WTC11 (cell line): ENCODE measurements around the gene KDM4C. TPM values are rescaled to one million over a fixed set of nuclear protein-coding genes. Genes with fewer than 3 reads are reported as not detected.

Experiments
- ATAC-seq: fragments of 200-7000 bp; cut with Tn5 transposase; 2 replicates; pipeline ENCODE4 v1.10.0; 2021; ENCODE audit warnings: mild to moderate bottlenecking, moderate library complexity
- CTCF ChIA-PET: fragments of 300-600 bp; sonication (Branson Sonifier 250); formaldehyde crosslinking; loops from one replicate; lab custom pipeline; 2021; ENCODE audit warnings: antibody characterized with exemption; lab: Charles Lee
- POLR2A ChIA-PET: fragments of 350-600 bp; sonication (Branson Sonifier 250); formaldehyde crosslinking; loops from one replicate; lab custom pipeline; 2021; ENCODE audit warnings: antibody characterized with exemption; lab: Charles Lee
- DNase-seq: peaks from one replicate; pipeline ENCODE4 v3.0.0; 2021; ENCODE audit warnings: low spot score
- H3K27ac Mint-ChIP-seq: 2 replicates; pipeline ENCODE4 v1.8.0; 2021; ENCODE audit warnings: mixed read lengths
- H3K27me3 Mint-ChIP-seq: 2 replicates; pipeline ENCODE4 v1.8.0; 2021; ENCODE audit warnings: low read depth, mild to moderate bottlenecking, moderate library complexity, mixed read lengths
- H3K36me3 Mint-ChIP-seq: 2 replicates; pipeline ENCODE4 v1.8.0; 2021; ENCODE audit warnings: mixed read lengths
- H3K4me1 Mint-ChIP-seq: 2 replicates; pipeline ENCODE4 v1.8.0; 2022; ENCODE audit warnings: mixed read lengths
- H3K4me3 Mint-ChIP-seq: 2 replicates; pipeline ENCODE4 v1.8.0; 2021; ENCODE audit warnings: mild to moderate bottlenecking, moderate library complexity, mixed read lengths
- H3K9me3 Mint-ChIP-seq: 2 replicates; pipeline ENCODE4 v1.8.0; 2021; ENCODE audit warnings: mixed read lengths
- ATF1 ChIP-seq: sonication (generic); formaldehyde crosslinking; IDR thresholded peaks from 2 replicates; pipeline ENCODE4 v1.8.1; 2023; ENCODE audit warnings: mild to moderate bottlenecking, moderate library complexity, missing genetic modification reagents
- ATF3 ChIP-seq: sonication (generic); formaldehyde crosslinking; conservative IDR thresholded peaks from 2 replicates; pipeline ENCODE4 v1.8.1; 2022; ENCODE audit warnings: mild to moderate bottlenecking, missing genetic modification reagents
- ATF6 ChIP-seq: sonication (generic); formaldehyde crosslinking; IDR thresholded peaks from 2 replicates; pipeline ENCODE4 v1.8.1; 2023; ENCODE audit warnings: mild to moderate bottlenecking, missing genetic modification reagents
- CDX4 ChIP-seq: fragments of 250-450 bp; sonication (Bioruptor Pico); IDR thresholded peaks from 2 replicates; pipeline ENCODE4 v1.9.0; 2021; ENCODE audit warnings: moderate library complexity, mild to moderate bottlenecking, inconsistent platforms, borderline replicate concordance
- E2F4 ChIP-seq: sonication (generic); formaldehyde crosslinking; IDR thresholded peaks from 2 replicates; pipeline ENCODE4 v1.8.1; 2022; ENCODE audit warnings: low read depth, mild to moderate bottlenecking, moderate library complexity, missing genetic modification reagents, borderline replicate concordance
- EMX1 ChIP-seq: fragments of 250-450 bp; sonication (Bioruptor Pico); IDR thresholded peaks from 2 replicates; pipeline ENCODE4 v1.8.0; 2021; ENCODE audit warnings: mild to moderate bottlenecking
- ETV6 ChIP-seq: sonication (generic); formaldehyde crosslinking; IDR thresholded peaks from 2 replicates; pipeline ENCODE4 v1.8.1; 2022; ENCODE audit warnings: mild to moderate bottlenecking, missing genetic modification reagents
- FOXP4 ChIP-seq: sonication (generic); formaldehyde crosslinking; IDR thresholded peaks from 2 replicates; pipeline ENCODE4 v1.8.0; 2022; ENCODE audit warnings: mild to moderate bottlenecking, missing genetic modification reagents
- GRHL2 ChIP-seq: fragments of 250-450 bp; sonication (Bioruptor Pico); IDR thresholded peaks from 2 replicates; pipeline ENCODE4 v1.8.0; 2022; ENCODE audit warnings: mild to moderate bottlenecking, moderate library complexity; ENCODE audit not compliant: insufficient replicate concordance, severe bottlenecking
- NFE2L1 ChIP-seq: sonication (generic); formaldehyde crosslinking; IDR thresholded peaks from 2 replicates; pipeline ENCODE4 v1.8.1; 2023; ENCODE audit warnings: missing genetic modification reagents
- OVOL2 ChIP-seq: fragments of 250-450 bp; sonication (Bioruptor Pico); IDR thresholded peaks from 2 replicates; pipeline ENCODE4 v1.9.0; 2021; ENCODE audit warnings: mild to moderate bottlenecking, borderline replicate concordance
- RORB ChIP-seq: fragments of 250-450 bp; sonication (Bioruptor Pico); IDR thresholded peaks from 2 replicates; pipeline ENCODE4 v1.9.0; 2021; ENCODE audit warnings: mild to moderate bottlenecking
- SP1 ChIP-seq: sonication (generic); formaldehyde crosslinking; conservative IDR thresholded peaks from 2 replicates; pipeline ENCODE4 v1.8.1; 2022; ENCODE audit warnings: missing genetic modification reagents
- TEAD1 ChIP-seq: sonication (generic); formaldehyde crosslinking; IDR thresholded peaks from 2 replicates; pipeline ENCODE4 v1.8.0; 2022; ENCODE audit warnings: mild to moderate bottlenecking, missing genetic modification reagents
- USF1 ChIP-seq: sonication (generic); formaldehyde crosslinking; IDR thresholded peaks from 2 replicates; pipeline ENCODE4 v1.8.0; 2022; ENCODE audit warnings: mild to moderate bottlenecking, missing genetic modification reagents
- USF2 ChIP-seq: sonication (generic); formaldehyde crosslinking; IDR thresholded peaks from 2 replicates; pipeline ENCODE4 v1.8.1; 2023; ENCODE audit warnings: mild to moderate bottlenecking, missing genetic modification reagents, moderate library complexity
- ZNF138 ChIP-seq: sonication (generic); formaldehyde crosslinking; conservative IDR thresholded peaks from 2 replicates; pipeline ENCODE4 v1.8.1; 2022; ENCODE audit warnings: mild to moderate bottlenecking, moderate library complexity, missing genetic modification reagents
- ZNF281 ChIP-seq: sonication (generic); formaldehyde crosslinking; IDR thresholded peaks from 2 replicates; pipeline ENCODE4 v1.8.0; 2023; ENCODE audit warnings: mild to moderate bottlenecking, missing genetic modification reagents
- ZNF416 ChIP-seq: fragments of 250-450 bp; sonication (Bioruptor Pico); IDR thresholded peaks from 2 replicates; pipeline ENCODE4 v1.9.0; 2021; ENCODE audit warnings: mild to moderate bottlenecking, inconsistent platforms
- total RNA-seq: library from RNA; stranded (reverse); gene quantifications from 3 replicates; pipeline ENCODE4 v1.2.3, GENCODE V29; 2021

The KDM4C gene
- total RNA-seq, 1 experiment from 2014 or later, result 29.2 TPM

GRCh38 chr9:6819112-6819511 is 61.3 kb downstream of the KDM4C start:
- H3K4me1 Mint-ChIP-seq, result peaks cover 33% of the 10 kb centered on the region
- H3K36me3 Mint-ChIP-seq, result peaks cover 18% of the 10 kb centered on the region
- POLR2A ChIA-PET, result no interaction called here
- no peak overlapping the region for H3K27ac Mint-ChIP-seq
- DNase-seq (no peak), ATAC-seq (no peak)
- no peak overlapping the region for H3K4me3 Mint-ChIP-seq
- CTCF ChIA-PET, result interaction anchor here (1.5 kb wide), 1 partner anchor 8 kb away, joined by 12 read pairs; no protein-coding TSS in a partner anchor
- H3K9me3 Mint-ChIP-seq, result no peaks in the 10 kb centered on the region
- no peaks in the 10 kb centered on the region for H3K27me3 Mint-ChIP-seq
- TF ChIP-seq GRHL2, result no peak
- TF ChIP-seq OVOL2 (CRISPR knock-in tag), result no peak
- TF ChIP-seq ATF3 (CRISPR knock-in tag), result no peak
- TF ChIP-seq SP1 (CRISPR knock-in tag), result no peak
- no peak for TF ChIP-seq USF2 (CRISPR knock-in tag)
- TF ChIP-seq ATF1 (CRISPR knock-in tag), result no peak
- TF ChIP-seq RORB (CRISPR knock-in tag), result no peak
- no peak for TF ChIP-seq ETV6 (CRISPR knock-in tag)
- no peak for TF ChIP-seq ATF6 (CRISPR knock-in tag)
- no peak for TF ChIP-seq FOXP4 (CRISPR knock-in tag)
- TF ChIP-seq E2F4 (CRISPR knock-in tag), result no peak
- no peak for TF ChIP-seq ZNF416 (CRISPR knock-in tag)
- TF ChIP-seq TEAD1 (CRISPR knock-in tag), result no peak
- TF ChIP-seq ZNF138 (CRISPR knock-in tag), result no peak
- no peak for TF ChIP-seq NFE2L1 (CRISPR knock-in tag)
- no peak for TF ChIP-seq CDX4 (CRISPR knock-in tag)
- no peak for TF ChIP-seq EMX1
- TF ChIP-seq ZNF281 (CRISPR knock-in tag), result no peak
- no peak for TF ChIP-seq USF1 (CRISPR knock-in tag)
- TF ChIP-seq, all 79 proteins: peak for 0
